Fibroblast of villous mesenchyme (primary cell): ENCODE measurements around the gene CMIP. TPM values are rescaled to one million over a fixed set of nuclear protein-coding genes. Genes with fewer than 3 reads are reported as not detected.
A peak's percentile ranks its signal among the peaks of the same experiment; 100 is the strongest.

Experiments used
- DNase-seq: peaks from one replicate; pipeline ENCODE4 v3.0.0-alpha.2; 2010; ENCODE audit warnings: low read depth
- H3K4me3 ChIP-seq: 2 replicates; pipeline ENCODE4 v1.5.1; 2011; ENCODE audit warnings: low read depth, mild to moderate bottlenecking, low read length
- total RNA-seq: library from RNA; depleted of rRNA; stranded (reverse); fragments of >200 nt; gene quantifications from 2 replicates; pipeline ENCODE4 v1.2.3, GENCODE V29; 2012
- TF ChIP-seq, protein P1 (sequence below): IDR thresholded peaks from 2 replicates; pipeline ENCODE4 v1.5.1; 2012; ENCODE audit warnings: low read depth, mild to moderate bottlenecking, low read length; ENCODE audit not compliant: insufficient read depth

Gene CMIP
- total RNA-seq, 1 donor, result 7.8 TPM

DNA sequence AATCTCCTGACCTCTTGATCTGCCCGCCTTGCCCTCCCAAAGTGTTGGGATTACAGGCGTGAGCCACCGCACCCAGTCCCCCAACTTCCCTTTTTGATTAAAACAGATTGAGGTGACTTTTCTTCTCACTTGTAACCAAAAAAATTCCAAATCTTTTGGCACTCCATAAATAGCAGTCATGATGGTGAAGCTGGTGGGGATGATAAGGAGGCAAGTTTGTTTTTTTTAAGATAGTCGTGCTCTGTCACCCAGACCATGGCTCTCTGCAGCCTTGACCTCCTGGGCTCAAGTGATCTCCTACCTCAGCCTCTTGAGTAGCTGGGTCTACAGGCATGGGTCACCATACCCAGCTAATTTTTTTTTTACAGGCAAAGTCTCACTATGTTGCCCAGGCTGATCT lies 299.8 kb downstream of the CMIP start:
- no peak overlapping the region for H3K4me3 ChIP-seq
- no peak for DNase-seq
- TF ChIP-seq, protein P1, sequence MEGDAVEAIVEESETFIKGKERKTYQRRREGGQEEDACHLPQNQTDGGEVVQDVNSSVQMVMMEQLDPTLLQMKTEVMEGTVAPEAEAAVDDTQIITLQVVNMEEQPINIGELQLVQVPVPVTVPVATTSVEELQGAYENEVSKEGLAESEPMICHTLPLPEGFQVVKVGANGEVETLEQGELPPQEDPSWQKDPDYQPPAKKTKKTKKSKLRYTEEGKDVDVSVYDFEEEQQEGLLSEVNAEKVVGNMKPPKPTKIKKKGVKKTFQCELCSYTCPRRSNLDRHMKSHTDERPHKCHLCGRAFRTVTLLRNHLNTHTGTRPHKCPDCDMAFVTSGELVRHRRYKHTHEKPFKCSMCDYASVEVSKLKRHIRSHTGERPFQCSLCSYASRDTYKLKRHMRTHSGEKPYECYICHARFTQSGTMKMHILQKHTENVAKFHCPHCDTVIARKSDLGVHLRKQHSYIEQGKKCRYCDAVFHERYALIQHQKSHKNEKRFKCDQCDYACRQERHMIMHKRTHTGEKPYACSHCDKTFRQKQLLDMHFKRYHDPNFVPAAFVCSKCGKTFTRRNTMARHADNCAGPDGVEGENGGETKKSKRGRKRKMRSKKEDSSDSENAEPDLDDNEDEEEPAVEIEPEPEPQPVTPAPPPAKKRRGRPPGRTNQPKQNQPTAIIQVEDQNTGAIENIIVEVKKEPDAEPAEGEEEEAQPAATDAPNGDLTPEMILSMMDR, result no peak

DNA sequence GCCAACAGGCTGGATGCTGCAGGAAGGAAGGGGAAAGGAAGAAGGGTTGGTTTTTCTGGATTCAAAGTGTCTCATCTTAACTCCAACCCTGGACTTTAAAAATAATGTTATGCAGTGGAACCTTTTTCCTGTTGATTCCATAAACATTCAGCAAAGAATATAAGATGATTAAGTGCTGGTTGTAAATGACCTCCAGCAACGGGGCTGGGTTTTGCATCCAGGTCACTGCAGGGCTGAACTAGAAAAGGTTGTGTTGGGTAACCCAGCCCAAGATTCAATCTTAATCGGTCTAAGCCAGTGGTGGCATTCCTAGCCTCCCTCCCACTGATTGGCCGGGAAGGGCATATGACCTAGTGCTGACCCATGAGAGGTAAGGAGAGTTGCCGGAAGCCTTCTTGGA lies 300.3 kb downstream of the CMIP start:
- no peak for DNase-seq
- H3K4me3 ChIP-seq, result no peak overlapping the region
- TF ChIP-seq, protein P1, result no peak

DNA sequence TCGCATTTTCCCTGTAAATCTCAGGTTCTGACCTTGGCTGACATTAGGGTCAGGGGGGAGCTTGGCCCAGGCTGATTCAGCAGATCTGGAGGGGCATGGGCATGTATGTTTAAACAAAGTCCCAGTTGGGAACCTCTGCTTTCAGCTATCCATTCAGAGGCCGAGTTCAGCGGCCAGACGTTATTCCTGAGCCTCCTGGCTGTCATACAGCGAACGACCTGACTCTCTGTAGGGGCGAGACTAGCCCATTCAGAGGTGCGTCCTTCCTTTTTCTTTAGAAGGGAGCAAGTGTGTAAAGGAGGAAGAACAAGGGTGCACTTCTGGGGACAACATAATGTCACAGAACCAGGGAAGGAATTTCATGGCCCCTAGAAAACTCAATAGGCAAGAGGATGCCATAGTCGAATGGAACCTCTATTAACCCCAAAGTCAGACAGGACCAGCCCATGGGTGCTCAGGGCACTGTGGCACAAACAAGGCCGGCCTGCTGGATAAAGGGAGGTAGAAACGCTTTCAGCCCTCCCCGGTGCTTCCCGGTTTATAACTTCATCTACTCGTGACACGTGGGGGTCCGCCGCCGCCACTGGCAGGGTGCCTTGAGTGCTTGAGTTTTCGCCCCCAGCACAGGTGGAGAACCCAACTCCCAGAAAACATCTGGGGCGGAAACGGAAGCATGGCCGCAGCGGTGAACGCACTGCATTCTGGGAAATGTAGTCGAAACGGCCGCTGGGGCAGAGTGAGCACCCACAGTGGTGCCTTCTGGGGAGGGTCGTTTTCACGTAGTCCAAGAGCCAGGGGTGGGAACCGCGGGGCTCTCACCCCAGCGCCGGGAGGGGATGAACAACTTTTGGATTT lies 301.3 kb downstream of the CMIP start:
- DNase-seq, result peak; percentile 25
- TF ChIP-seq, protein P1, result no peak
- H3K4me3 ChIP-seq, result peak overlapping the region; percentile 38

DNA sequence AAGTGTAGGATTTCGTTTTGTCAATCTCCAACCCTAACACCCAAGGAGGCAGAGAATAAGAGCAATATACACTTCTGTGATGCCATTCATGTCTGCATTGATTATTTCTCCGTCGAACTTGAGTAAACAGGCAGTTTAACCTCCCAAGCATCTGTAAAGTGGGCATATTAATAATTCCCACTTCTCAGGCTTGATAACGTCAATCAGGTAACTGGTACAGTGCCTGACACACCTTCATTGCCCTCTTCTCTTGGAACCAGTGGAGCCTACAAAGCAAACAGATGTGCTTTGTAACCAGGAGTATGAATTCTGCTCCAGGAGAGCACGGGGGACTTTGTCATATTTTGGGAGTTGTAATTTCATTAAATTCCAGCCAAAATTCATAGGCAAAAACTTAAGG lies 302.0 kb downstream of the CMIP start:
- TF ChIP-seq, protein P1, result no peak
- H3K4me3 ChIP-seq, result peak overlapping the region; percentile 38
- DNase-seq, result no peak

DNA sequence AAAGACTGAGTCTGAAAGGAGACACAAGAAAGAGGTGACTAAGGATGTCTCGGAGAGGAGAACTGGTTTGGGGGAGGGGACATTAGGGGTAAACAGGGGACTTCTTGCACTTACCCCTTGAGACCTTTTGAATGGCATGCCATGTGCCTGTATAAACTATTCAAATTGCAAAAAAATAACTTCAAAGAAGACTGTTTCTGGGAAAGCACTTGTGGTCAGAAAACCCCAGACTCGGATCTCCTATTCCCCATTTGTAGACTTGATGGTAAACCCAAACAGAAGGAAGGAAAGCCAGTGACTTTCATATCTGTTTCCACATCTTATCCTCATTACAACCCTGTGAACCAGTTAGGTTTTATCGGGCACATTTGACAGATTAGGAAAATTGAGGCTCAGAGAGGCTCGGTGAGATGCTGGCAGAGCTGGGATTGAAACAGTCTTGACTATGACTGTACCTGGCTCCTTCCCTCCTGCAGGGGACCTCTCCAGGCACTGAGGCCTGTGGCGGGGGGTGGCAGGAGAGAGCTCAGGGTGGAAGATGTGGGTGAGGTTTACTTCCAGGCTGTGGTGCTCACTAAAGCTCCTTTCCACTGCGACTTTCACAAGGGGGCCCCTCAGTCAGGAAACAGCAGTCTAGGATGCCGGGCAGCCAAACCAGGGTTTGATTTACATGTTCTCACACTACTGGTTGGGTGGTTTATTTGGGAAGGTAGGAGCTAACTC lies 304.0 kb downstream of the CMIP start:
- TF ChIP-seq, protein P1, result no peak
- no peak for DNase-seq
- no peak overlapping the region for H3K4me3 ChIP-seq

DNA sequence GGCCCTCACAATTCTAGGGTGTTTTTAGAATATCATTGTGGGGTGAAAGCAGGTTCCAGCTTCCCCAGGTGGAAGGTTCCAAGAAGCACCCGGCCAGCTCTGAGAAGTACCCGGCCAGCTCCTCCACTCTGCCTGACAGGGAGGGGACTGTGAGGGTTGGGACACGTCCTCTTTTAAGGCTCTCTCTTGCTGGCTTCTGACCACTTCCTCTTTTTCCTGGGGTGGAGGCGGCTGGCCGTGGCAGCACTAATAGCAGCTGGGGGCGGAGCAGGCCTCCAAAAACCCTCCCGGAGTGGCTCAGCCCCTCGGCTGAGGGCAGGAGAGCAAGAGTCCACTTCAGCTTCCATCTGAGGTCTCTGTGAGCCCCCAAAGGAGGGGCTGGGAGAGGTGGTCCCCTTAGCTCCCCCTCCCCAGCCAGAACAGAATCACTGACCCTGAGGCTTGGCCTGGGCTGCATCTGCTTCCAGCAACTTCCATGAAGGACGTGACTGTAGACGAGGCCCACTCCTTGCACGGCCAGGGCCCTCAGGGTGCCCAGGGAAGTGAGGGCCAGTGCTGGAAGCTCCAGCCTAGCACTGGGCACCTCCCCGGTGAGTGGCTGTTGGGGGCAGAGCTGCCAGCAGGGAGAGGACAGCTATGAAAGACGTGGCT lies 307.7 kb downstream of the CMIP start:
- TF ChIP-seq, protein P1, result no peak
- H3K4me3 ChIP-seq, result no peak overlapping the region
- DNase-seq, result no peak
